Skeletal muscle cell (primary cell): Measurements from ENCODE around the gene DNAH14.
"Not testable (repeated sequence)": the region's sequence is repeated elsewhere in the genome, so short reads cannot be mapped to it uniquely, and the experiment has no call there.

Experiments
- DNase-seq: peaks from one replicate; pipeline ENCODE4 v3.0.0-alpha.2; 2010; ENCODE audit warnings: low read depth
- H3K4me3 ChIP-seq: 2 replicates; pipeline ENCODE4 v1.5.1; 2011; ENCODE audit warnings: low read depth, mild to moderate bottlenecking, control low read depth, low read length, moderate library complexity

DNAH14 gene

DNA sequence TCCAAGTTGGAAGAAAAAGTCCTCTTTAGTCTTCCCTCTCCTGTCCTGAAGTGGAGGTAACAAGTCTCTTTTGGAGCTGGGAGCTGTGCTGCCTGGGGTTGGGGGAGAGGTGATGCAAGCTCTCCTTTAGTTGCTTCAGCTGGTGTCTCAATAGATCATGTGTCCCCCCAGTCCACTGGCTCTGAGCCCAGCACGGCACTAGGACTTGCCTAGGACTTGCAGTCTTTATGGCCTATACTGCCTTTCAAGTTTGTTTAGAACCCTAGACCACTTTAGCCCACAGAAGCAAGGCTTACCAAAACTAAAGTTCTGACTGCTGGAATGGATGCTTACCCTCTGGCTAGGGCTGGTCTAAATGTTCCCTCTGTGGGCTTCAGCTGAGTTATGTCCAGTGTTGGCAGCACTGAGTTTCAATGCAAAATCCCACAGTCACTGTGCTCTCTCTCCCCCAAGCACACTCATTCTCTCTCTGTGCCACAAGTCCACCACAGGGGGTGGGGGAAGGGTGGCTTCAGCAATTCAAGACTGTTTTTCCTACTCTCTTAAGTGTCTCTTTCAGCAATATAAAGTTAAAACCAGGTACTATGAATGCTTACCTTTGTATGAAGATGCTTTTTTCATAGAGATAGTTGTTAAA is 185.0 kb downstream of the DNAH14 start:
- no peak for DNase-seq
- no peak overlapping the region for H3K4me3 ChIP-seq

DNA sequence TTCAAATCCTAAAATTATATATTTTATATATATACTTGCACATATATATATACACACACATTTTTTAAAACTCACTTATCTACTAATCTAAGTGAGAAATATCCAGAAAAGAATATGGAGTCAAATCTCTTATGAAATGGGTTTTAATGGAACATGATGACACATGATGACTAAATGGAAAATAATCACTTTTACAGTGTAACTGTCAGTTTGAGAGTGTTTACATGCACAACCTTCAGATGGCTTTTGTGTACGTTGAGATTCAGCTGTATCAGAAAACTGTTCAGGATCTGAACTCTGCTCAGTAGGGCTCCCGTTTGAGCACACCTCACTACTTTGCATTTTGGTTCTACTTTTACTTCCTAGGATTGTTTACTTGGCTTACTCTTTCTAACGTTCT is 189.8 kb downstream of the DNAH14 start:
- no peak for DNase-seq

DNA sequence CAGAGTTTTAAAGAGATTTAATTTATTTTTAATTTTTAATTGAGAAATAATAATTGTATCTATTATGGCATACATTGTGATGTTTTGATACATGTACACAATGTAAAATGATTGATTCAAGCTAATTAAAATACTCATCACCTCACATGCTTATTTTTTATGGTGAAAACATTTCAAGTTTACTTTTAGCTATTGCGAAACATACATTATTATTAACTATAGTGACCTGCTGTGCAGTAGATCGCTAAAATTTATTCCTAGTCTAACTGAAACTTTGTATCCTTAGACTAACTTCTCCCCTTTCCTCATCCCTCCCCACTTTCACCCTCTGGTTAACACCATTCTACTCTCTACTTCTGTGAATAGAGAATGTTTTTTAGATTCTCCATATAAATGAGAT is 191.6 kb downstream of the DNAH14 start:
- DNase-seq, result no peak
- H3K4me3 ChIP-seq, result no peak overlapping the region

More for the DNA sequence above, 189.8 kb downstream of the DNAH14 start:
- H3K4me3 ChIP-seq, result no peak overlapping the region

DNA sequence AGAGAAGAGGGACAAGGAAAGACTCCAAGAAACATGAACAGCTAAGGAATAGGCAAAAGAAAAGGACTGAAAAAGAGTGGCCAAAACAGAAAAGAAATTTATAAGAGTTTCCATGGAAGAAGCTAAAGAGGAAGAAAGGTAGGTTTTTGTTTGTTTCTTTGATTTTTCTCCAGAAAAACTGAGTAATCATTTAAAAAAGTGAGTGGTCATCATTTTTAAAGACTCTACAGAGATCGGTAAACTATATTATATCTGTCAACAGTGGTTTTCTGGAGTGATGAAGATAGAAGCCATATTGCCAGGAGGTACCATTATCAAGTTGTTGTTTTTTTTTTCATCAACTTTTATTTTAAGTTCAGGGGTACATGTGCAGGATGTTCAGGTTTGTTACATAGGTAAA is 202.4 kb downstream of the DNAH14 start:
- DNase-seq, result no peak
- H3K4me3 ChIP-seq, result no peak overlapping the region

DNA sequence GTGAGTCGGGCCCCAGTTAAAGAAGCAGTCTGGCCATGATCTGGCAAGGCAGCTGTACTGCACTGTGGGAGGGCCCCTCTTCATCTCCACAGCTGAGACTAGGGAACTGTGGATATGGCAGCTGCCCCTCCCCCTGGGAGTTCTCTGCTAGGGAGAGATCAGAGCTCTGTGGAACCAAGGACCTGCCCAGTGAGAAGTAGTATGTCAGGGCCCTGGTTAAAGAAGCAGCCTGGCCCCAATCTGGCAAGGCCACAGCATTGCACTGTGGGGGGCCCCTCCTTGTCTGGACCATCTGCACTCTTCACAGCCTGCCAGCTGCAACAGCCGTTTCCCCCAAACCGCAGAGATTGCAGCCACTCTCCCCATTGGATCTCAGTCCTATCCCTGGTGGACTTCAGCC is 208.5 kb downstream of the DNAH14 start:
- H3K4me3 ChIP-seq, result no peak overlapping the region
- no peak for DNase-seq

DNA sequence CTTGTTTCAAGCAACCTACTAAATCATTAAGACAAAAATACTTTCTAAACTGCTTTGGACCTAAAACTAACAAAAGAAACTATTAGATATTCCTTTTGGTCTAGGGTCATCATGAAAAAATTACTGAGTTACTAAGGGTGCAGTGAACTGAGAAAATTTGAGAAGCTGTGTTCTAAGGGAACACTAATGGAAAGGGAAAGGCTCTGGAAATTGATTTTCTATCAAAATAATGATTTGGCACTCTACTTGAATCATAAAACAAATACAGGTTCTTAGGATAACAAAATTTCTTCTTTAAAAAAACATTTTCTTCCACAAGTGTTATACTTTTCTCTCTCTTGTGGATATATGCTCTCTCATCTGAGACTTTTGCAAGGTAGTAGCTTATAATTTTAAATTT is 213.5 kb downstream of the DNAH14 start:
- H3K4me3 ChIP-seq, result no peak overlapping the region

DNA sequence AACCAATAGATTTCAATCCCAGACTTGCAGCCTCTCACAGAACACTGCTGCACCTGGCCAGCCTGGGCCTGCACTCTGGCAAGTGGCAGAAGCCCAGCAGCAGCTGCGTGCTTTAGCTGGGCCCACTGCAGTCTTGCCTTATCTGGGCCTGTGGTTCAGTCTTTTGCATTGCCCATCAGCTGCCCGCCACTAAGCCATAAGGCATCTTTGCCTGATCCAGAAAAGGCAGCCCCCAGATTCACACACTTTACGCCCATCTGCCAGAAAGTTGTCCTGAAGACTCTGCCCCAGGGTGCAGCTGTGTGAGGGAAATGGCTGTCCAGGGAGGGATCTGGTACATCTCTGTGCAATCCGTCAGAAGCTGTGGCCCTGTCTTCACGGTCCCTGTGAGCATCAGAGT is 217.0 kb downstream of the DNAH14 start:
- DNase-seq, result peak; percentile 13
- H3K4me3 ChIP-seq, result no peak overlapping the region

More for the DNA sequence above, 213.5 kb downstream of the DNAH14 start:
- no peak for DNase-seq

DNA sequence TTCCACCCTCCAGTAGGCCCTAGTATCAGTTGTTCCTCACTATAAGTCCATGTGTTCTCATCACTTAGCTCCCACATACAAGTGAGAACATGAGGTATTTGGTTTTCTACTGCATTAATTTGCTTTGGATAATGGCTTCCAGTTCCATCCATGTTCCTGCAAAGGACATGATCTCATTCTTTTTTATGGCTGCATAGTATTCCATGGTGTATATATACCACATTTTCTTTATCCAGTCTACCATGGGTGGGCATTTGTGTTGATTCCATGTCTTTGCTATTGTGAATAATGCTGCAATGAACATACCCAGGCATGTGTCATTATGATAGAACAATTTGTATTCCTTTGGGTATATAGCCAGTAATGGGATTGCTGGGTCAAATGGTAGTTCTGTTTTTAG is 218.3 kb downstream of the DNAH14 start:
- H3K4me3 ChIP-seq, DNase-seq: not testable (repeated sequence)

DNA sequence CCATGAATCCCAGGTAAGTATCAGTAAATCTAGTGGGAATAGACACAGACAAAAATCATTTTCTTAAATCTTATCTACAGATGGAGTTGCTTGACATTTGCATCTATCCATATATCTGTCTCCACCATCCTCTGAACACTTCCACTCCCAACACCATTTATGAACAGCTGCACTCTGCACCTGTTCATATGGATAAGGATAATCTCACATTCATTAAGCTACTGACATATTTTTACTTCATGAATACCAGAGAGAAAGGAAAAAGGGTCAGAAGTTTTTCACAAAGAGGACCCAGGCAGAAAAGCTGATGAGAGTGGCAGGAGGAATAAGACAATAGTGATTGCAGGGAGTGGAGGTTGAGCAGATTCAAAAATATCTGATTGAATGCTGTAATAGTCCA is 222.6 kb downstream of the DNAH14 start:
- no peak overlapping the region for H3K4me3 ChIP-seq

DNA sequence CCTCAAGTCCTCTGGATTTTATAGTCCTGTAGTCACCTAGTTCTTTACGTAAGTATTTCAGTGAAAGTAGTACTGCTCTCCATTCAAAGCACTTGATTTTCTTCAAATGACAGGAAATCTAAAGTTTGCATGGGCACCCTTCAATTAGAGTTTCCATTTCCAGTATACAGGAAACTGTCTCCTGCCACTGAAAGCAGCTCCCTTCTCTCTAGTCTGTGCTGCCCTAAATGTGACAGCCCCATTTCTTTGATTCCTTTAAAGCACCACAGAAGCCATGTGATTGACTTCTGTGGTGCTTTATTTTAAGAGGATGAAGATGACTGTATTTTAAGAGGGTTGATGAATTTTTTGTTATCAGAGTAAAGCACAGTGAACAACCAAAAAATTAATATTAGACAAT is 226.1 kb downstream of the DNAH14 start:
- H3K4me3 ChIP-seq, result no peak overlapping the region
- DNase-seq, result no peak

More for the DNA sequence above, 222.6 kb downstream of the DNAH14 start:
- DNase-seq, result no peak

DNA sequence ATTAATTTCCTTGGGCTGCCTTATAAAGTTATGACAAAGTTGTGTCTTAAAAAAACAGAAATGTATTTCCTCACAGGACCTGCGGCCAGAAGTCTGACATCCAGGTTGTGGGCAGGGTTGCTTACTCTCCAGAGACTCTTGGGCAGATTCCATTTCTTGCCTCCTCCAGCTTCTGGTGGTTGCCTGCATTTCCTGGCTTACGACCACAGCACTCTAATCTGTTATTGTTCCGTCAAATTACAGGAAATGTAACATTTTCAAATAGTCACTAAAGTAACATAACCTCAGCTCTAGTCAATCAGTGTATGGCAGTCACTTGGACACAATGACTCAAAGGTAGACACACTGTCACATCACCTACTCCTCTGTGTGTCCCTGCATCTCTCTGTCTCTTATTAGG is 226.8 kb downstream of the DNAH14 start:
- no peak overlapping the region for H3K4me3 ChIP-seq

DNA sequence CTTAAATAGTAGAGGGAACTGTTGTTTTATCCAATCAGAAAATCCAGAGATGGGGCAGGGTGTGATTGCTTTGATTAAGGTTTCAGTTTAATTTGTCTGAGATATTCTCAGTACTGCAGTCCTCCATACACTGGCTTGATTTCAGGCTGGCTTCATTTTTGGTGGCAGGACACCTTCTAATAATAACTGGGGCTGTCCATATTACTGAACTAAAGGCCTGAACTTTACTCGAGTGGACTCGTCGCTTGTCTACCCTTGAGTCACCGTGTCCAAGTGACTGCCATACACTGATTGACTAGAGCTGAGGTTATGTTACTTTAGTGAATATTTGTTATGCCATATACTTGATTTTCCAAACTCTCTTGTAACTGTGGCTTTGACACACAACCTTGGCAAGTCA is 228.8 kb downstream of the DNAH14 start:
- no peak for DNase-seq

More for the DNA sequence above, 226.8 kb downstream of the DNAH14 start:
- no peak for DNase-seq

DNA sequence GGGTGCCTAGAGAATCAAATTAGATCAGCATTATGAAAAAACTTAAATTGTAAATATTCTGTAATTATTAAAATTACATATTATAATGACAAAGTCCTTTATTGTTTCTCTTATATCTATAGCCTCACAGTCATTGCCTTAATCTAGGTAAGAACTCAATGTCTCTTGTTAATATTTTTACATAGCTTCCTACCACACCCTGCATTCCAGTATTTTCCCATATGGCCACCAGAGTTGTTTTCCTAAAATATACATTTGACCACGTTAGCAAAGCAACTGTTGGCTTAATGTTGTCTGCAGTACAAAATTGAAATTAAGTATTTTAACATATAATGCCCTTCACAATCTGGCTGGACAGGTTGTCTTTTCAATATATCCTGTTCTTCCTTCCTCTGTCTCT is 230.3 kb downstream of the DNAH14 start:
- DNase-seq, result no peak
- H3K4me3 ChIP-seq, result no peak overlapping the region

More for the DNA sequence above, 228.8 kb downstream of the DNAH14 start:
- H3K4me3 ChIP-seq, result no peak overlapping the region

DNA sequence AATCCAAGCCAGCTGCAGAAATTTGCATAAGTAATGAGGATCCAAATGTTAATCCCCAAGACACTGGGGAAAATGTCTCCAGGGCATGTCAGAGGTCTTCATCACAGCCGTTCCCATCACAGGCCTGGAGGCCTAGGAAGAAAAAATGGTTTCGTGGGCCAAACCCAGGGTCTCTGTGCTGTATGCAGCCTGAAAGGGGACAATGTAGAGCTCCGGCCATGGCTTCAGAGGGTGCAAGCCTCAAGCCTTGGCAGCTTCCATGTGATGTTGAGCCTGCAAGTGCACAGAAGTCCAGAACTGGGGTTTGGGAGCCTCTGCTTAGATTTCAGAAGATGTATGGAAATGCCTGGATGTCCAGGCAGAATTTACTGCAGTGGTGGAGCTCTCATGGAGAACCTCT is 247.9 kb downstream of the DNAH14 start:
- not testable (repeated sequence) for DNase-seq, H3K4me3 ChIP-seq

DNA sequence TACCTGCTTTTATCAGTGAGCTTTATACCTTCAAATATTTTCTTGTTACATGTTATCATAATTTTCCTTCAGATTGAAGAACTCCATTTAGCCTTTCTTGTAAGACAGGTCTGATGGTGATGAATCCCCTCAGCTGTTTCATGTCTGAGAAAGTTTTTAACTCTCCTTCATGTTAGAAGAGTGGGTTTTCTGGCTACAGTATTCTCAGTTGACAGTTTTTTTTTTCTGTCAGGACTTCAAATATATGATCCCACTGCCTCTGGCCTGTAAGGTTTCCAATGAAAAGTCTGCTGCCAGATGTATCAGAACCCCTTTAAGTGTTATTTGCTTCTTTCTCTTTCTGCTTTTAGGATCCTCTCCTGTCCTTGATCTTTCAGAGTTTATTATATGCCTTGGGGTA is 250.2 kb downstream of the DNAH14 start:
- H3K4me3 ChIP-seq, result no peak overlapping the region
- no peak for DNase-seq

DNA sequence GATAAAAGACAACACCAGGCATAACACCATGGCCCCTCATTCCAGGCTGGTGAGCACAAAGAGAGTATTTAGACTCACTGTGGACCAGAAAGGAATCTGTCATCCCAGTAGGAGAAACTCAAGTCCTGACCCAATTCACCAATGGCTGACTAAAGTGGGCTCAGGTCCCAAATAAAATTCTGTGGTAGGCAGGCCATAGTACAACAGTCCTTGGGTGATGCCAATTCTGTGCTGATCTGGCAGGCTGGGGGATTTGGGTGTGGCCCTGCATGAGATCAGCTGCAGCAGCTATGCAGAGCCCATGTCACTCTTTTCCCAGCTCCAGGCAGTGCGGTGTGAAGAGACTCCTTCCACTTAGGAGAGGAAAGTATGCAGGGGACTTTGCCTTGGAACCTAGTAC is 253.2 kb downstream of the DNAH14 start:
- DNase-seq, result no peak
- no peak overlapping the region for H3K4me3 ChIP-seq

DNA sequence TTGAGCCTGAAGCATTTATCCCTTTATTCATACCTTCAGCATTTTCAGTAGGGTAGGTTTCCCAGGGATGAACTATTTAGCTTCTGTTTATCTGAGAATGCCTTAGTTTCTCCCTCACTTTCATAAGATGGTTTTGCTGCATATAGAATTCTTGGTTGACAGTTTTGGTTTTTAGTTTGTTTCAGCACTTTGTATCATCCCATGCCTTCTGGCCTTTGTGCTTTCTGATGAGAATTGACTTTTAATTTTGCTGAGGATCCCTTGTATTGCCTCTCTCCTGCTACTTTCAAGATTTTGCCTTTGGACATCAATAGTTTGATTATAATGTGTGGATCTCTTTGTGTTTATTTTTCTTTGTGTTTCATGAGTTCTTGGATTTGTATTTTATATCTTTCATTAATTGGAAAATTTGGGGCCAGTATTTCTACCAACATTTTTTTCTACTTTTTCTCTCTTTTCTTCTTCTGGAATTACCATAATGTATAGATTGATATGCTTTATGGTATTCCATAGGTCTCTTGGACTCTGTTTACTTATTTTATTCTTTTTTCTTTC is 261.8 kb downstream of the DNAH14 start:
- no peak for DNase-seq
- no peak overlapping the region for H3K4me3 ChIP-seq

DNA sequence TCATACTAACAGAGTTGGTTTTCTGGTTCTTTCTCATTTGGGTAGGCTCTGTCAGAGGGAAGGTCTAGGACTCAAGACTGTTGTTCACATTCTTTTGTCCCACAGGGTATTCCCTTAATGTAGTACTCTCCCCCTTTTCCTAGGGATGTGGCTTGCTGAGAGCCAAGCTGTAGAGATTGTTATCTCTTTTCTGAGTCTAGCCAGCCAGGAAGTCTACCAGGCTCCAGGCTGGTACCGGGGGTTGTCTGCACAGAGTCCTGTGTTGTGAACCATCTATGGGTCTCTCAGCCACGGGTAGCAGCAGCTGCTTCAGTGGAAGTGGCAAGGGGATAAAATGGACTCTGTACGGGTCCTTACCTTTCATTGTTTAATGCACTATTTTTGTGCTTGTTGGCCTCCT is 272.0 kb downstream of the DNAH14 start:
- H3K4me3 ChIP-seq, result no peak overlapping the region
- DNase-seq, result no peak

DNA sequence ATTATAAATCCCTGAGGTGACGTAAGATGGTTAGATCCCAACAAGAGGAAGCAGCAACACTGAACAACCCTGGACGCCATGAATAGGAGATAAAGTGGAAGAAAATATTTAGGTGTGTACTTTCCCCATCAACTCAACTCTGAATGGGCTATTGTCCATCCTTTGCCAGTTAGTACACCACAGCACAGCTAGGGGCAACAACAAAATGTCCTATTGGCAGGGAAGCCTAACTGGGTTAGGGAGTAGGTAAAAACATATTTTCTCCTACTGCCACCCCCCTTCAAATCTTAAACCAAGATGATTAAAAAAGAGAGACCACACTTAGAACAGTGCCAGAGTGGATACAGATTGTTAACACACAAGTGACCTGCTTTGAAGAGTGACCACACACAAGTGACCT is 278.3 kb downstream of the DNAH14 start:
- H3K4me3 ChIP-seq, result no peak overlapping the region
- DNase-seq, result no peak

DNA sequence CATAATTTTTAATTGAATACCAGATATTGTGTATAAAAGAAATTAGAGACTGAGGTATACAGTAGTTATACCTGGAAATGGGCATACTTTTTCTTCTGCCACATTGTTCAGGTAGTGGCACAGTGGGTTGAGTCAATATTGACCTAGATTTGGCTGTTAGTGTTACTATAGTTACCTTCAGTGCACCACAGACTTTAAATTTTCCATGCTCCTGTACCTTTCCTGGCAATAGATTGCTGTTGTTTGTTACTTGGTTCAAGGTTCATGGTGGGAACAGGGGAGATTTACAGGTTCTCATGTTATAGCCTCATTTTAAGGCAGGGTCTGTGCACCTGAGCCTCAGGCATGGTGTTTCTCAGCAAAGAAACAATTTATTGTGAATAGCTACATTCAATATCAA is 279.7 kb downstream of the DNAH14 start:
- DNase-seq, result no peak

DNA sequence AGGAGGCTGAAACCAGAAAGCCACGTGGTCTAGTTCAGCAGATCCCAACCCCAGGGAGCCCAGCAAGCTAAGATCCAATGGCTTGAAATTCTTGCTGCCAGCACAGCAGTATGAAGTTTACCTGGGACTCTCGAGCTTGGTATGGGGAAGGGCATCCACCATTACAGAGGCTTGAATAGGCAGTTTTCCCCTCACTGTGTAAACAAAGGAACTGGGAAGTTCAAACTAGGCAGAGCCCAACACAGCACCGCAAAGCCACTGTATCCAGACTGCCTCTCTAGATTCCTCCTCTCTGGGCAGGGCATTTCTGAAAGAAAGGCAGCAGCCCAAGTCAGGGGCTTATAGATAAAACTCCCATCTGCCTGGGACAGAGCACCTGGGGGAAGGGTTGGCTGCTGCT is 280.7 kb downstream of the DNAH14 start:
- not testable (repeated sequence) for H3K4me3 ChIP-seq, DNase-seq

More for the DNA sequence above, 279.7 kb downstream of the DNAH14 start:
- H3K4me3 ChIP-seq, result no peak overlapping the region
